ENCODE measurements around the gene DYNLRB1.
"Not testable (repeated sequence)": the region's sequence is repeated elsewhere in the genome, so short reads cannot be mapped to it uniquely, and the experiment has no call there.

The DYNLRB1 gene

GRCh38 chr20:34512266-34512954 is 3.8 kb upstream of the DYNLRB1 start:
- no peak for DNase-seq

- no peak for DNase-seq
Measured at GRCh38 chr20:34512955-34513419, 3.2 kb upstream of the DYNLRB1 start.

GRCh38 chr20:34514034-34514433 is 2.2 kb upstream of the DYNLRB1 start:
- DNase-seq = not testable (repeated sequence)

GRCh38 chr20:34514897-34515483 is 1.2 kb upstream of the DYNLRB1 start:
- DNase-seq = no peak

GRCh38 chr20:34515484-34516246 is 557 bp upstream of the DYNLRB1 start:
- DNase-seq = peak; percentile 69

- DNase-seq = no peak
Measured at GRCh38 chr20:34517114-34517505, 888 bp downstream of the DYNLRB1 start.

- DNase-seq = not testable (repeated sequence)
Measured at GRCh38 chr20:34518863-34519262, 2.6 kb downstream of the DYNLRB1 start.

GRCh38 chr20:34519841-34520240 is 3.6 kb downstream of the DYNLRB1 start:
- not testable (repeated sequence) for DNase-seq

- DNase-seq = peak; percentile 11
Measured at GRCh38 chr20:34522969-34523871, 7.0 kb downstream of the DYNLRB1 start.

GRCh38 chr20:34524426-34524825 is 8.2 kb downstream of the DYNLRB1 start:
- DNase-seq = no peak

GRCh38 chr20:34525342-34525708 is 9.1 kb downstream of the DYNLRB1 start:
- no peak for DNase-seq

- DNase-seq = no peak
Measured at GRCh38 chr20:34525709-34526416, 9.6 kb downstream of the DYNLRB1 start.

- DNase-seq = no peak
Measured at GRCh38 chr20:34526466-34526865, 10.2 kb downstream of the DYNLRB1 start.

- DNase-seq = no peak
Measured at GRCh38 chr20:34527016-34527415, 10.8 kb downstream of the DYNLRB1 start.

- DNase-seq = no peak
Measured at GRCh38 chr20:34528921-34529297, 12.7 kb downstream of the DYNLRB1 start.

GRCh38 chr20:34529742-34530141 is 13.5 kb downstream of the DYNLRB1 start:
- DNase-seq = no peak

GRCh38 chr20:34530342-34530741 is 14.1 kb downstream of the DYNLRB1 start:
- no peak for DNase-seq

GRCh38 chr20:34531608-34532265 is 15.5 kb downstream of the DYNLRB1 start:
- DNase-seq = no peak

- DNase-seq = no peak
Measured at GRCh38 chr20:34532320-34532719, 16.1 kb downstream of the DYNLRB1 start.

GRCh38 chr20:34532756-34533155 is 16.5 kb downstream of the DYNLRB1 start:
- no peak for DNase-seq

GRCh38 chr20:34534391-34535165 is 18.4 kb downstream of the DYNLRB1 start:
- DNase-seq = no peak
